HG03097 (cell line): ENCODE data around the gene SI.
"Not testable (repeated sequence)": the region's sequence is repeated elsewhere in the genome, so short reads cannot be mapped to it uniquely, and the experiment has no call there.

ENCODE experiments used
- ATAC-seq: cut with Tn5 transposase; IDR thresholded peaks from one replicate; pipeline ENCODE4 v1.9.1; 2021; ENCODE audit not compliant: unreplicated experiment, low FRiP score

Gene SI

GRCh38 chr3:165078293-165078692 lies at the start of gene SI:
Gene SI (minus strand): TSS chr3:165078496. CDS start chr3:165076012, 2,484 bp downstream.
- no peak for ATAC-seq

- no peak for ATAC-seq
Observed at GRCh38 chr3:165125836-165126235, 47.5 kb upstream of the SI start.

- no peak for ATAC-seq
Observed at GRCh38 chr3:165111401-165111800, 33.1 kb upstream of the SI start.

GRCh38 chr3:165103616-165104015 lies 25.3 kb upstream of the SI start:
- no peak for ATAC-seq

- no peak for ATAC-seq
Observed at GRCh38 chr3:165082650-165083049, 4.4 kb upstream of the SI start.

- no peak for ATAC-seq
Observed at GRCh38 chr3:165081183-165081582, 2.9 kb upstream of the SI start.

- no peak for ATAC-seq
Observed at GRCh38 chr3:165075695-165076094, 2.6 kb downstream of the SI start.

- ATAC-seq: no peak
Observed at GRCh38 chr3:165070682-165071081, 7.6 kb downstream of the SI start.

GRCh38 chr3:165056510-165056909 lies 21.8 kb downstream of the SI start:
- no peak for ATAC-seq

GRCh38 chr3:165040186-165040585 lies 38.1 kb downstream of the SI start:
- ATAC-seq: no peak

- no peak for ATAC-seq
Observed at GRCh38 chr3:165011557-165011956, 66.7 kb downstream of the SI start.

- no peak for ATAC-seq
Observed at GRCh38 chr3:164984947-164985346, 93.3 kb downstream of the SI start.

- no peak for ATAC-seq
Observed at GRCh38 chr3:164962610-164963009, 115.7 kb downstream of the SI start.

GRCh38 chr3:164952966-164953365 lies 125.3 kb downstream of the SI start:
- ATAC-seq: no peak

- not testable (repeated sequence) for ATAC-seq
Observed at GRCh38 chr3:164951403-164951802, 126.9 kb downstream of the SI start.

GRCh38 chr3:164940745-164941144 lies 137.6 kb downstream of the SI start:
- ATAC-seq: no peak

- ATAC-seq: no peak
Observed at GRCh38 chr3:164929642-164930041, 148.7 kb downstream of the SI start.
